GM13976 (cell line): ENCODE data around the gene RLIM.
"Not testable (repeated sequence)": the region's sequence is repeated elsewhere in the genome, so short reads cannot be mapped to it uniquely, and the experiment has no call there.

Source experiments
- DNase-seq: peaks from one replicate; pipeline ENCODE4 v3.0.0; 2012; ENCODE audit warnings: low spot score
- CTCF ChIP-seq: IDR thresholded peaks from 2 replicates; pipeline ENCODE4 v1.5.1; 2012; ENCODE audit warnings: borderline replicate concordance, mild to moderate bottlenecking; ENCODE audit not compliant: insufficient read depth; ENCODE audit errors: extremely low read depth, missing control alignments, control extremely low read depth
- in situ Hi-C: fragments of 300-500 bp; cut with MboI; formaldehyde crosslinking; loops from one replicate; pipeline ENCODE4 v1.12.0; 2022; ENCODE audit warnings: low sequenced_read_pairs, mixed read lengths, inconsistent platforms; ENCODE audit not compliant: unreplicated experiment

The RLIM gene

GRCh38 chrX:74614093-74614909 lies at the start of gene RLIM:
RLIM (minus strand) TSS chrX:74614624; CDS start chrX:74595977, 18,647 bp downstream.
- peak; percentile 89 for DNase-seq
- no peak for TF ChIP-seq CTCF
- in situ Hi-C loops = no loop called here

- in situ Hi-C loops = no loop called here
- no peak for DNase-seq
- no peak for TF ChIP-seq CTCF
Measured at GRCh38 chrX:74656079-74656745, 41.8 kb upstream of the RLIM start.

- in situ Hi-C loops, DNase-seq: not testable (repeated sequence)
Measured at GRCh38 chrX:74654953-74655352, 40.5 kb upstream of the RLIM start.

- no peak for TF ChIP-seq CTCF
- in situ Hi-C loops = no loop called here
- DNase-seq = no peak
Measured at GRCh38 chrX:74636749-74637314, 22.4 kb upstream of the RLIM start.

GRCh38 chrX:74613370-74614092 lies 893 bp downstream of the RLIM start:
- no peak for DNase-seq
- in situ Hi-C loops = no loop called here
- TF ChIP-seq CTCF = no peak

- no peak for DNase-seq
- TF ChIP-seq CTCF = no peak
- in situ Hi-C loops = no loop called here
Measured at GRCh38 chrX:74606799-74607198, 7.6 kb downstream of the RLIM start.
